H1 (cell line): ENCODE measurements around the gene RALGAPA1. TPM values are rescaled to one million over a fixed set of nuclear protein-coding genes. Genes with fewer than 3 reads are reported as not detected.

Source experiments
- CTCF ChIA-PET: fragments of 300-600 bp; sonication (Branson Sonifier 250); formaldehyde crosslinking; loops from one replicate; lab custom pipeline; 2021; ENCODE audit not compliant: partially characterized antibody; lab: Charles Lee
- POLR2A ChIA-PET: fragments of 300-600 bp; sonication (Branson Sonifier 250); formaldehyde crosslinking; loops from one replicate; lab custom pipeline; 2021; ENCODE audit warnings: inconsistent platforms; ENCODE audit not compliant: partially characterized antibody; lab: Charles Lee
- DNase-seq, 2 experiments: peaks; one replicate each; pipeline versions ENCODE4 v3.0.0 to v3.0.0-alpha.2; 2010 to 2022; ENCODE audit warnings: low spot score in 2 of 2, low read depth in 1 of 2, mixed read lengths in 1 of 2
- FAIRE-seq: peaks from 2 replicates; lab custom pipeline; 2011; peaks lifted over from hg19 to GRCh38; lab: Jason Lieb, UNC
- H2AFZ ChIP-seq: 2 replicates; pipeline ENCODE4 v1.8.1; 2012; ENCODE audit warnings: low read length, inconsistent platforms
- H2AK5ac ChIP-seq: 2 replicates; pipeline ENCODE4 v1.6.1; 2013; ENCODE audit warnings: low read depth, low read length
- H2BK120ac ChIP-seq: replicated peaks from 2 replicates; pipeline ENCODE3; 2013; ENCODE audit warnings: low read depth, low read length, inconsistent platforms
- H2BK12ac ChIP-seq: 2 replicates; pipeline ENCODE4 v1.6.1; 2013; ENCODE audit warnings: low read depth, low read length
- H2BK15ac ChIP-seq: 2 replicates; pipeline ENCODE4 v1.6.1; 2013; ENCODE audit warnings: low read length
- H2BK20ac ChIP-seq: 2 replicates; pipeline ENCODE4 v1.6.1; 2013; ENCODE audit warnings: low read length
- H2BK5ac ChIP-seq: 2 replicates; pipeline ENCODE4 v1.6.1; 2013; ENCODE audit warnings: low read depth, low read length
- H3K14ac ChIP-seq: 2 replicates; pipeline ENCODE4 v1.6.1; 2013; ENCODE audit warnings: inconsistent platforms; ENCODE audit not compliant: insufficient read length
- H3K18ac ChIP-seq: 2 replicates; pipeline ENCODE4 v1.6.1; 2013; ENCODE audit warnings: low read length; ENCODE audit errors: extremely low read depth
- H3K23ac ChIP-seq: 2 replicates; pipeline ENCODE4 v1.6.1; 2013; ENCODE audit warnings: inconsistent platforms; ENCODE audit not compliant: insufficient read length
- H3K23me2 ChIP-seq: 2 replicates; pipeline ENCODE4 v1.6.1; 2013; ENCODE audit warnings: low read depth, low read length
- H3K27ac ChIP-seq: 2 replicates; pipeline ENCODE4 v1.6.1; 2011; ENCODE audit warnings: low read depth, low read length, inconsistent platforms
- H3K27me3 ChIP-seq, 4 experiments: replicated peaks in 1 of 4; 1 replicate in 1 of 4; 2 replicates in 3 of 4; pipeline versions ENCODE4 v1.6.1 to v1.8.1; 2011 to 2013; ENCODE audit warnings: low read length in 3 of 4, mild to moderate bottlenecking in 3 of 4, inconsistent platforms in 2 of 4, mixed read lengths in 2 of 4, moderate library complexity in 1 of 4; ENCODE audit not compliant: control insufficient read depth in 3 of 4, insufficient read depth in 3 of 4; ENCODE audit errors: extremely low read depth in 1 of 4
- H3K36me3 ChIP-seq, 4 experiments: 2 replicates each; pipeline versions ENCODE4 v1.6.1 to v1.8.1; 2011 to 2013; ENCODE audit warnings: mild to moderate bottlenecking in 4 of 4, low read length in 3 of 4, moderate library complexity in 2 of 4, control low read depth in 1 of 4, inconsistent platforms in 1 of 4; ENCODE audit not compliant: insufficient read depth in 4 of 4, control insufficient read depth in 2 of 4
- H3K4ac ChIP-seq: replicated peaks from 2 replicates; pipeline ENCODE3; 2013; ENCODE audit warnings: low read length, low read depth, mixed read lengths, inconsistent platforms; ENCODE audit not compliant: insufficient read length
- H3K4me1 ChIP-seq, 4 experiments: replicated peaks in 1 of 4; 1 replicate in 1 of 4; 2 replicates in 3 of 4; pipeline versions ENCODE4 v1.6.1 to v1.8.1; 2011 to 2013; ENCODE audit warnings: low read length in 3 of 4, inconsistent platforms in 2 of 4, mixed read lengths in 1 of 4; ENCODE audit not compliant: insufficient read depth in 4 of 4, control insufficient read depth in 3 of 4
- H3K4me2 ChIP-seq, 2 experiments: 2 replicates each; pipeline versions ENCODE4 v1.6.1 to v1.8.1; 2011 to 2013; ENCODE audit warnings: low read depth in 2 of 2, low read length in 2 of 2, control low read depth in 1 of 2, inconsistent platforms in 1 of 2, mild to moderate bottlenecking in 1 of 2; ENCODE audit not compliant: insufficient read depth in 1 of 2
- H3K4me3 ChIP-seq, 4 experiments: fragments of 200-600, 300-600 bp in 1 of 4; sonication (generic), shearing (Covaris generic), sonication (Bioruptor Twin) in 1 of 4; 2 replicates each; pipeline versions ENCODE4 v1.5.1 to v1.8.1; 2011 to 2016; ENCODE audit warnings: low read length in 4 of 4, low read depth in 3 of 4, control low read depth in 2 of 4, inconsistent platforms in 2 of 4, mild to moderate bottlenecking in 2 of 4, mixed read lengths in 1 of 4, moderate library complexity in 1 of 4; ENCODE audit not compliant: insufficient read depth in 2 of 4; ENCODE audit errors: extremely low read depth in 1 of 4
- H3K56ac ChIP-seq: replicated peaks from 2 replicates; pipeline ENCODE3; 2013; ENCODE audit warnings: low read depth, mild to moderate bottlenecking, mixed read lengths, low read length, inconsistent platforms; ENCODE audit not compliant: insufficient read length
- H3K79me1 ChIP-seq: 2 replicates; pipeline ENCODE4 v1.6.1; 2013; ENCODE audit warnings: low read depth, low read length, control low read depth
- H3K79me2 ChIP-seq, 2 experiments: 2 replicates each; pipeline versions ENCODE4 v1.6.1 to v1.8.1; 2012 to 2013; ENCODE audit warnings: low read length in 2 of 2, mild to moderate bottlenecking in 2 of 2, inconsistent platforms in 1 of 2; ENCODE audit not compliant: insufficient read depth in 2 of 2, control insufficient read depth in 1 of 2
- H3K9ac ChIP-seq, 4 experiments: replicated peaks in 1 of 4; 1 replicate in 1 of 4; 2 replicates in 3 of 4; pipeline versions ENCODE4 v1.6.1 to v1.8.1; 2011 to 2013; ENCODE audit warnings: low read depth in 3 of 4, low read length in 3 of 4, control low read depth in 2 of 4, mild to moderate bottlenecking in 2 of 4, moderate library complexity in 2 of 4, inconsistent platforms in 1 of 4; ENCODE audit errors: extremely low read depth in 1 of 4
- H3K9me3 ChIP-seq, 2 experiments: 2 replicates each; pipeline versions ENCODE4 v1.6.1 to v1.8.1; 2012 to 2013; ENCODE audit warnings: mild to moderate bottlenecking in 2 of 2, moderate library complexity in 2 of 2, control low read depth in 1 of 2, inconsistent platforms in 1 of 2, low read depth in 1 of 2, low read length in 1 of 2, mixed read lengths in 1 of 2; ENCODE audit not compliant: insufficient read depth in 2 of 2
- H4K20me1 ChIP-seq, 2 experiments: replicated peaks in 1 of 2; 2 replicates each; pipeline versions ENCODE3 to v1.8.1; 2011 to 2013; ENCODE audit warnings: inconsistent platforms in 2 of 2, low read length in 2 of 2, mild to moderate bottlenecking in 1 of 2; ENCODE audit not compliant: insufficient read depth in 2 of 2, control insufficient read depth in 1 of 2
- H4K5ac ChIP-seq: 2 replicates; pipeline ENCODE4 v1.6.1; 2013; ENCODE audit warnings: low read length, low read depth, mixed read lengths, inconsistent platforms; ENCODE audit not compliant: insufficient read length
- H4K8ac ChIP-seq: 2 replicates; pipeline ENCODE4 v1.8.0; 2013; ENCODE audit warnings: mild to moderate bottlenecking, moderate library complexity, low read length, inconsistent platforms; ENCODE audit not compliant: insufficient read depth; ENCODE audit errors: extremely low read depth
- H4K91ac ChIP-seq: replicated peaks from 2 replicates; pipeline ENCODE3; 2013; ENCODE audit warnings: low read length, mixed read lengths, inconsistent platforms; ENCODE audit not compliant: insufficient read length
- BACH1 ChIP-seq: IDR thresholded peaks from 2 replicates; pipeline ENCODE4 v1.6.1; 2012; ENCODE audit warnings: low read length, improper control_type of control experiment
- BCL11A ChIP-seq, 2 experiments: IDR thresholded peaks; one replicate each; pipeline ENCODE4 v1.6.1; 2011; ENCODE audit warnings: low read depth in 2 of 2, low read length in 2 of 2, mild to moderate bottlenecking in 2 of 2
- HDAC2 ChIP-seq, 2 experiments: fragments of 300-600 bp in 1 of 2; sonication (generic) in 1 of 2; IDR thresholded peaks; 2 replicates each; pipeline ENCODE4 v1.6.1; 2011 to 2012; ENCODE audit warnings: low read depth in 2 of 2, low read length in 2 of 2, mild to moderate bottlenecking in 2 of 2, moderate library complexity in 2 of 2, borderline replicate concordance in 1 of 2, inconsistent platforms in 1 of 2
- JUND ChIP-seq: IDR thresholded peaks from 2 replicates; pipeline ENCODE4 v1.6.1; 2011; ENCODE audit warnings: mild to moderate bottlenecking, improper control_type of control experiment, low read length
- KDM5A ChIP-seq: fragments of 200-600 bp; IDR thresholded peaks from 2 replicates; pipeline ENCODE4 v1.7.1; 2012; ENCODE audit warnings: mild to moderate bottlenecking, low read length, inconsistent platforms, mixed read lengths
- NANOG ChIP-seq: IDR thresholded peaks from 2 replicates; pipeline ENCODE4 v1.6.1; 2011; ENCODE audit warnings: low read length, low read depth, mild to moderate bottlenecking, inconsistent platforms; ENCODE audit not compliant: insufficient read depth, poor library complexity, severe bottlenecking
- POU5F1 ChIP-seq: IDR thresholded peaks from 2 replicates; pipeline ENCODE4 v1.6.1; 2011; ENCODE audit warnings: low read depth, mild to moderate bottlenecking, low read length, moderate library complexity
- RAD21 ChIP-seq, 2 experiments: IDR thresholded peaks in 1 of 2; conservative IDR thresholded peaks in 1 of 2; 2 replicates each; pipeline ENCODE4 v1.6.1; 2011; ENCODE audit warnings: low read depth in 2 of 2, low read length in 2 of 2, improper control_type of control experiment in 1 of 2, inconsistent platforms in 1 of 2, mild to moderate bottlenecking in 1 of 2, moderate library complexity in 1 of 2
- WGBS, 2 experiments: shearing (Covaris generic) in 1 of 2; methylation state at CpG; one replicate each; pipeline versions ENCODE4 v1.1.6 to v1.1.7; 2013 to 2015; ENCODE audit warnings: low lambda C conversion rate in 2 of 2, mixed read lengths in 2 of 2, inconsistent platforms in 1 of 2, low coverage in 1 of 2, missing lambda C conversion rate in 1 of 2; ENCODE audit not compliant: insufficient replicate concordance in 2 of 2, insufficient coverage in 1 of 2, insufficient read length in 1 of 2; ENCODE audit errors: extremely low coverage in 1 of 2, missing lambda C conversion rate in 1 of 2; 5-methylcytosine and 5-hydroxymethylcytosine counted together
- polyA plus RNA-seq, 7 experiments: library from polyadenylated mRNA; depleted of rRNA in 3 of 7; stranded (reverse) in 5 of 7; unstranded in 2 of 7; fragments of >200 nt in 5 of 7; fragments of 200-250 nt in 2 of 7; gene quantifications; 1 replicate in 5 of 7; 2 replicates in 1 of 7; 4 replicates in 1 of 7; pipeline versions ENCODE4 v1.2.1 to v1.2.3, GENCODE V29; 2011 to 2013; ENCODE audit warnings: missing spikeins in 2 of 7, mixed read lengths in 2 of 7
- total RNA-seq: library from RNA; stranded (reverse); fragmentation: NEBNext Ultra II Directional; extraction: Animal tissue kit (Norgen Biotek cat#: 25700); gene quantifications from 2 replicates; pipeline ENCODE4 v1.2.1, GENCODE V29; 2021

Gene RALGAPA1
- total and polyA plus RNA-seq, 2 of the 8 experiments (the other 6 are each of a cell fraction or from before 2014, with no cell fraction given), result 4.2 to 26.7 TPM

- H3K27ac ChIP-seq, result no peak overlapping the region
- H3K14ac ChIP-seq, result no peak overlapping the region
- H4K20me1 ChIP-seq, result no peaks in the 10 kb centered on the region
- H3K79me2 ChIP-seq, result no peaks in the 10 kb centered on the region
- peaks cover 0 to 4% (median 3%) of the 10 kb centered on the region in 4 experiments; a peak in 5 of 8 replicates for H3K36me3 ChIP-seq
- no peak overlapping the region for H3K23ac ChIP-seq
- H2BK15ac ChIP-seq, result no peak overlapping the region
- H2AK5ac ChIP-seq, result no peak overlapping the region
- H3K4me1 ChIP-seq, result no peaks in the 10 kb centered on the region
- H4K5ac ChIP-seq, result no peak overlapping the region
- H3K4me2 ChIP-seq, result no peak overlapping the region
- no peak overlapping the region for H3K9ac ChIP-seq
- ChIA-PET POLR2A (no interaction called here), CTCF (no interaction called here)
- H3K79me1 ChIP-seq, result peaks cover 4% of the 10 kb centered on the region; the same call in 1 of the 2 replicates
- H4K8ac ChIP-seq, result no peak overlapping the region
- WGBS, 2 experiments, result 97% methylated on average over 2 of the region's 2 CpGs; no CpG with 5 or more reads in 1 of the 2 experiments
- no peak for FAIRE-seq
- H4K91ac ChIP-seq, result no peak overlapping the region
- H3K18ac ChIP-seq, result no peak overlapping the region
- H3K9me3 ChIP-seq, result no peaks in the 10 kb centered on the region
- H2BK20ac ChIP-seq, result no peak overlapping the region
- H3K27me3 ChIP-seq, result no peaks in the 10 kb centered on the region
- H2AFZ ChIP-seq, result no peak overlapping the region
- no peak overlapping the region for H3K56ac ChIP-seq
- no peak overlapping the region for H3K4ac ChIP-seq
- H3K4me3 ChIP-seq, result no peak overlapping the region
- H2BK5ac ChIP-seq, result no peak overlapping the region
- no peaks in the 10 kb centered on the region for H3K23me2 ChIP-seq
- H2BK12ac ChIP-seq, result no peak overlapping the region
- H2BK120ac ChIP-seq, result no peak overlapping the region
- DNase-seq, result no peak
- TF ChIP-seq BACH1, result no peak
- TF ChIP-seq JUND, result no peak
- TF ChIP-seq KDM5A, result no peak
- no peak for TF ChIP-seq RAD21 (IDR thresholded peaks at IDR 0.05 in 1 of 2, conservative IDR thresholded peaks at IDR 0.05 in 1 of 2; ENCODE audit: low read depth in 2 of 2, low read length in 2 of 2)
- TF ChIP-seq POU5F1, result no peak
- no peak for TF ChIP-seq HDAC2 (IDR thresholded peaks at IDR 0.05; ENCODE audit: borderline replicate concordance in 1 of 2, low read depth in 2 of 2, low read length in 2 of 2)
- no peak for TF ChIP-seq NANOG
- no peak for TF ChIP-seq BCL11A (IDR thresholded peaks at IDR 0.05; ENCODE audit: low read depth in 2 of 2, low read length in 2 of 2)
Measured at GRCh38 chr14:35847636-35848035, 38.5 kb upstream of the RALGAPA1 start.
